ENCODE data around the gene COL1A2. TPM values are rescaled to one million over a fixed set of nuclear protein-coding genes. Genes with fewer than 3 reads are reported as not detected.

COL1A2 gene
- total RNA-seq, 1 donor, result 0.52 TPM

DNA sequence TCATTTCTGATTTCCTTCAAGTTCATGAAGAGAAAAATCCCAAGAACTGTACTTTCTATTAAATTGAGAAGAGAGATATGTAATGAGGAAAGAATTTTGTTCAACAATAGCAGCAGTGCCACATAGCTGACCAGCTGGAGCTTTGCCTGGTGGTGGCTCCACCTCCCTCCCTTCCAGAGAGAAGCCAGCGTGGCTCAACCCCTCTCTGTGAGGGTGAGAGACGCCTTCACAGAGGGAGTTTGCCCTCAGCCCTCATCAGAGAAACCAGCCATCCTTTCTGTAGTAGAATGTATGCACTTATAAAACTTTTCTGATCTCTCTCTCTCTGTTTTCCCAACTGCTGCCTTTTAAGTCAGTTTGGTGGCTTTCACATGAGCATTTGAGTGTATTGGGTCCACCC lies 20.5 kb upstream of the COL1A2 start:
- Histone ChIP-seq H3K27me3 (ENCODE audit: insufficient read depth, low read length) (no peaks in the 10 kb centered on the region), H3K4me1 (ENCODE audit: insufficient read depth, low read length) (no peaks in the 10 kb centered on the region), H3K4me3 (ENCODE audit: low read length) (no peak overlapping the region), H3K9me3 (ENCODE audit: low read depth, low read length) (no peaks in the 10 kb centered on the region)

DNA sequence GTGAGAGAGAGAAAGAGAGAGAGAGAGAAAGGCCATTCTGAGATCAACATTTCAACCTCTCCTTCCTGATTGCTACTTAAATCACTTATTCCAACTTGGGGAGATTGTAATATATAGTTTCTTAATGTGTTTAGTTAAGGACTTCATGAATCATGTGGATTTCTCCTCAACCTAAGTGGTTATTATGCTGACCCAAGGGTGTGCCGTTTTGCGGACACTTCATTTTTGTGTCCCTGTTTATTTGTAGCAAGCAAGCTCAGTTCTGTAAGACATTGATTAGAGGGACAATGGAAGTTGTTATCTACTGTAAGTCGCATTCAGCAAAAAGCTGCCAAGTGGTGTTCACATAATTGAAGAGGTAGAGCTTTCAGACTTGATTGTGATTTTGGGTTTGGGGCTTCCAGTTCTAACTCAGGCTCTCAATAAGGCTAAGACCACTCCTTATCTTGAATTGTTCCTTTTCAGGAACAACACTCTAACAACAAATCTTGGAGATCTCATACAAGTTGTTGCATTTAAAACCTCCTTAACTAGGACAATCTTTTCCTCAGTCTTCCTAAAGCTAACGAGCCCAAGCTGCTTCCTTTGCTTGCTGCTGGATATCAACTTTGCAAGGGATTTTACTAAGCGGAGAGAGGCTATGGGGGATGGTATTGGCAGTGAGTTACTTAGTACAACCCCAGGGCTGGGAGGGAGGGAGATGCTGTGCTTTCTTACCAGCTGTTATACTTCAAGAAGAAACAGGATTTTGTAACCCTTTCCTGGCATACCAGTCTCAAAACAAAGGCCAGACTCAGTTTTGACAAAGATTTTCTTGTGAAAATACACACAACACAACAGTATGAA lies 19.8 kb upstream of the COL1A2 start:
- Histone ChIP-seq H3K4me3 (ENCODE audit: low read length) (no peak overlapping the region), H3K27me3 (ENCODE audit: insufficient read depth, low read length) (no peaks in the 10 kb centered on the region), H3K9me3 (ENCODE audit: low read depth, low read length) (no peaks in the 10 kb centered on the region), H3K4me1 (ENCODE audit: insufficient read depth, low read length) (no peaks in the 10 kb centered on the region)

DNA sequence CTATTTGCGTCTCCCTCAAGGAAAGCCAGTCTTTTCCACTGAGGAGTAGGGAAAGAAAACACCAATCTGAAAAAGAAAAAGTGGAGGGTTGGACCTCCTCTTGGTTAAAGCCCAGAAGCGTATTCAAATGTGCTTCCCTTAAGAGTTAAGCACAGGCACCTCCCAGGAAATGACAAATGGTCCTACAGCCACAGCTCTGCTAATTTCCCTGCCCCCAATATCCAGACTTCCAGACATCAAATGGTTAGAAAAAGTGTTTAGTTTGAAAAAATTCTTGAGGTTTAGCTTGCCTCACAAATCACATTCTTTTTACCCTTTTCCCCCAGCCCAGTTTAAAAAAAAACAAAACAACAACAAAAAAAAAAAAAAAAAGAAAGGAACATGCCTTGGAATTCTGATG lies 19.0 kb upstream of the COL1A2 start:
- Histone ChIP-seq H3K27me3 (ENCODE audit: insufficient read depth, low read length) (no peaks in the 10 kb centered on the region), H3K9me3 (ENCODE audit: low read depth, low read length) (no peaks in the 10 kb centered on the region), H3K4me3 (ENCODE audit: low read length) (no peak overlapping the region), H3K4me1 (ENCODE audit: insufficient read depth, low read length) (no peaks in the 10 kb centered on the region)

DNA sequence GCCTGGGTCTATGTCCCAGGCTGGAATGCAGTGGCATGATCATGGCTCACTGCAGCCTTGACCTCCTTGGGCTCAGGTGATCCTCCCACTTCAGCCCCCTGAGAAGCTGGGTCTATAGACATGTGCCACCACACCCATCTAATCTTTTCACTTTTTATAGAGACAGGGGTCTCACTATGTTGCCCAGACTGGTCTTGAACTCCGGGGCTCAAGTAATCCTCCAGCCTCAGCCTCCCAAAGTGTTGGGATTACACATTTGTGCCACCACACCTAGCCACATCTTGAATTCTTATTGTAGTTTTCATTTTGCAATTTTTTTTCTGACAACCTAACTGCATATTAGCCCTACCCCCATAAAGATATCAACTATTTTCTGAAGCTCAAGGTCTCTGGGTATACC lies 18.4 kb upstream of the COL1A2 start:
- H3K9me3 ChIP-seq (ENCODE audit: low read depth, low read length), result no peaks in the 10 kb centered on the region
- no peak overlapping the region for H3K4me3 ChIP-seq (ENCODE audit: low read length)
- no peaks in the 10 kb centered on the region for H3K27me3 ChIP-seq (ENCODE audit: insufficient read depth, low read length)
- no peaks in the 10 kb centered on the region for H3K4me1 ChIP-seq (ENCODE audit: insufficient read depth, low read length)

DNA sequence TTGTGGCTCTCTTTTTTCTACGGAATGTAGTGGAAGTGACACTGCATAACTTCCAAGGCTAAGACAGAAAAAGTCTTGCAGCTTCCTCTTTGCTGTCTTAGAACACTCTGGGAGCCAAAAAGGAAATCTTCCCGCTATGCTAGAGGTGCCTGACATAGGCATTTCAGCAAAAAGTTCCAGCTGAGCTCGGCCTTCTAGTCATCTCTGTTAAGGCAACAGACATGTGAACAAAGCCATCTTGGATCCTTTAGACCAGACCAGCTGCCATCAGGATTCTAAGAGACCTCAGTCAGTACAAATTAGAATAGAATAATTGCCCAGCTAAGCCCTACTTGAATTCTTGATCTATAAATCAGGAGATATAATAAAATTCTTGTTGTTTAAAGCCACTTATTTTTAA lies 16.3 kb upstream of the COL1A2 start:
- Histone ChIP-seq H3K4me1 (ENCODE audit: insufficient read depth, low read length) (no peaks in the 10 kb centered on the region), H3K4me3 (ENCODE audit: low read length) (no peak overlapping the region), H3K27me3 (ENCODE audit: insufficient read depth, low read length) (no peaks in the 10 kb centered on the region), H3K9me3 (ENCODE audit: low read depth, low read length) (no peaks in the 10 kb centered on the region)

DNA sequence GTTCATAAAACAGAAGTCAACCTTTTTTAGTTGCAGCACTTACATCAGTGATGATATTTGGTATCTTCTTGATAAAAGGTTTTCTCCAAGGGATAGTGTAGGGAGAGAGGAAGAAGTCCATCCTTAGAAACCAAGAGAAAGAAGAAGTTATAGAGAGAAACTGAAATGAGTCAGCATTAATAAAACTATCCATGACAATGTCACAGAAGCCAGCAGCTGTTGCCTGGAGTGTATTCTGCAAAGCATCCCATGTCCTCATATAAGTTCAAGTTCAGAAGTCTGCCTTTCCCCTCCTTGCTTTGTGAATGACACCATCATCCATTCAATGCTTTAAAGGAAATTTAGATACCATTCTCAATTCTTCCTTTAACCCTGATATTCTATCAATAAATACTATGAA lies 14.4 kb upstream of the COL1A2 start:
- no peaks in the 10 kb centered on the region for H3K4me1 ChIP-seq (ENCODE audit: insufficient read depth, low read length)
- H3K9me3 ChIP-seq (ENCODE audit: low read depth, low read length), result no peaks in the 10 kb centered on the region
- H3K4me3 ChIP-seq (ENCODE audit: low read length), result no peak overlapping the region
- H3K27me3 ChIP-seq (ENCODE audit: insufficient read depth, low read length), result no peaks in the 10 kb centered on the region

DNA sequence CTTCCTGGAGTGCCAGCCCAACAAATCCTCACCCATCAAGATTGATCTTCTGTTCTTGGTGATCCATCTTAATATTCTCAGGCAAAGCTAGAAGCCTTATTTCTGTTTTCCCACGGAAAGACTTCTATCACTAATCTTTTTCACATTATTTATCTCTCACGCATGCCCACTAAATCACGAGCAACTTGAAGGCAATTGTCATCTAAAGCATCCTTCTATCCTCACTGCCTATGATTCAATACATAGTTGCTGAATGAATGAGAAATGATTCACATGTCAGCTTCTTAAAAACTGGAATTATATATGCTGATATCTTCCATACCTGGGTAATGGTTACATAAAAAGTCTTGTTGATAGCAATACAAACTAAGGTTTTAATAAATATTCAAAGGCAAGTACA lies 12.6 kb upstream of the COL1A2 start:
- no peaks in the 10 kb centered on the region for H3K27me3 ChIP-seq (ENCODE audit: insufficient read depth, low read length)
- H3K4me3 ChIP-seq (ENCODE audit: low read length), result no peak overlapping the region
- H3K4me1 ChIP-seq (ENCODE audit: insufficient read depth, low read length), result no peaks in the 10 kb centered on the region
- no peaks in the 10 kb centered on the region for H3K9me3 ChIP-seq (ENCODE audit: low read depth, low read length)

DNA sequence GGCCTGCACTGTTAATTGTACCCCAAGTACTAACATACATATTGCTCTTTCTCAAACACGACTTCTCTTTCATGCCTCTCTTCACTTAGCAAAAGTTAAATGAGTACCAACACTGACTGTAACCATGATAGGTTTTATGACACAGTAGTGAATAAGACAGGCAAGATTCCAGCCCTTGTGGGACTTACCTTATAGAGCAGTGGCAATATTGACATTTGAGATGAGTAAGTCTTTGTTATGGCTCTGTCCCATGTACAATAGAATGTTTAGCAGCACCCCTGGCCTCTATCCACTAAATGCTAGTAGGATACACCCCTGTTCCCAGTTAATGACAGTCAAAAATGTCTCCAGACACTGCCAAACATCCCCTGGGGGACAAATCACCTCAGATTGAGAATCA lies 11.9 kb upstream of the COL1A2 start:
- Histone ChIP-seq H3K27me3 (ENCODE audit: insufficient read depth, low read length) (no peaks in the 10 kb centered on the region), H3K4me3 (ENCODE audit: low read length) (no peak overlapping the region), H3K4me1 (ENCODE audit: insufficient read depth, low read length) (no peaks in the 10 kb centered on the region), H3K9me3 (ENCODE audit: low read depth, low read length) (no peaks in the 10 kb centered on the region)

DNA sequence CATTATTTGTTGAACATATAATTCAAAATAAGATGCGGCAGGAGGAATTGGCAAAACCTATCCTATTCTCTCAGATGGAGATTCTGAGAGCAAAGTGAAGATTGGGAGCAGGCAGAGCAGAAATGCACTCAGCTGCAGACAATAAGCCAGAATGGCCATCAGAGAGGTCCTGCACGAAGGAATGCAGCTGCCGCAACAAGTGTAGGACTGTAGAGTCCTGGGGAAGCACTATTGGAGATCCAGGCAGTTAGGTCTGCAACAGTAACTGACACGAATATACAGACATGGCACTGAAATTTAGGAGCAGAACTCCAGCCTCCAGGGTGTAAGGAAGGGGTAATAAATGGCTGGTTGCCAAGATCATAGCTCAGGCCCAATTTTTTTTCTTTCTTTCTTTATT lies 10.4 kb upstream of the COL1A2 start:
- no peaks in the 10 kb centered on the region for H3K4me1 ChIP-seq (ENCODE audit: insufficient read depth, low read length)
- H3K4me3 ChIP-seq (ENCODE audit: low read length), result no peak overlapping the region
- H3K27me3 ChIP-seq (ENCODE audit: insufficient read depth, low read length), result no peaks in the 10 kb centered on the region

DNA sequence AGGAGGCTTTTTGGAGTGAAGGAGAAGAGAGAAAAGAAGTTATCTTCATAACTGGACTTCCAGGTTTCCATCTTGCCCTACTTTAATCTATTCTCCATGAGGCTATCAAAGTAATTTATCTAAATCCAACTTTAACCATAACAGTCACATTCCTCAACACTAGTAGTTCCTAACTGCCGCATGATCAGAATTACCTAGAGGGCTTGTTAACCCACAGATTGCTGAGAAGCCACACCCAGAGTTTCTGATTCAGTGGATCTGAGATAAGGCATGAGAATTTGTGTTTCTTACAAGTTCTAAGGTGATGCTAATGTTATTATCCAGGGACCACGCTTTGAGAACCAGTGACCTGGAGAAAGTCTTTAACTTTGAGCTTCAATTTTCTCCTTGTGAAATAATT lies 8.3 kb upstream of the COL1A2 start:
- no peak overlapping the region for H3K4me3 ChIP-seq (ENCODE audit: low read length)
- H3K9me3 ChIP-seq (ENCODE audit: low read depth, low read length), result no peaks in the 10 kb centered on the region
- H3K27me3 ChIP-seq (ENCODE audit: insufficient read depth, low read length), result no peaks in the 10 kb centered on the region
- no peaks in the 10 kb centered on the region for H3K4me1 ChIP-seq (ENCODE audit: insufficient read depth, low read length)

More for the DNA sequence above, 10.4 kb upstream of the COL1A2 start:
- no peaks in the 10 kb centered on the region for H3K9me3 ChIP-seq (ENCODE audit: low read depth, low read length)

DNA sequence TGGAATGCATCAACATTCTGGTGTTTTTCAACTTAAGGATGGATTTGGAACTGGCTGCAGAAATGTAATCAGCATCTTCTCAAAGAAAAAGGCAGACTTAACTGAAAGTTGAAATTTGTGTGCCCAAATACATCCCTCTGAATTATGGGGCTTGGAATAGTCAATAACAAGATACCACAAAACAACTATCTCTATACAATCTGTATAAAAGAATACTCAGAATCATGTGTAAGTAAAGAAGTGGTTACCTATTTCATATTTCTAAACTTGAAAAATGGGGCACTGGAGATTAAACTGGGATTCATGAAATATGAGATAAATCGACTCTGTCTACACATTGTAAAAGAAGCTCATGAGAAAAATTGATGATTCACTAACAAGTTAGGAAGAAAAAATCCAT lies 6.2 kb upstream of the COL1A2 start:
- Histone ChIP-seq H3K27me3 (ENCODE audit: insufficient read depth, low read length) (no peaks in the 10 kb centered on the region), H3K4me1 (ENCODE audit: insufficient read depth, low read length) (no peaks in the 10 kb centered on the region), H3K4me3 (ENCODE audit: low read length) (no peak overlapping the region), H3K9me3 (ENCODE audit: low read depth, low read length) (no peaks in the 10 kb centered on the region)

DNA sequence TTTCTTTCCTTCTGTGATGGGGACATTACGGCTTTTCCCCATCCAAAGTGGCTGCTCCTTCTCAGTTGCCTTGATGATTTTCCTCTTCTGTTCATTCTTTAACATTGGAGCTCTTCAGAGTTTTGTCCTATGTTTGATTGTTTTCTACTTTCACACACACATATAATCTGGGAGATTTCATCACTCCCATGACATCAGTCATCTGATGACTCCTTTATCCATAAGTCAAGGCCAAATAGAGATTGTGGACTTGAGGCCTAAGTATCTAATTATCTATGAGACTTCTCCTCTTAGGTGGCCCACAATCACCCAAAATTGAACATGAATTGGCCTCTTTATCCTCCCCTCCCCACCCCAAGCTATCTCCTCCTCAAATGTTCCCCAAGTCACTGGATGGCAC lies 5.3 kb upstream of the COL1A2 start:
- Histone ChIP-seq H3K27me3 (ENCODE audit: insufficient read depth, low read length) (no peaks in the 10 kb centered on the region), H3K4me1 (ENCODE audit: insufficient read depth, low read length) (no peaks in the 10 kb centered on the region), H3K9me3 (ENCODE audit: low read depth, low read length) (no peaks in the 10 kb centered on the region), H3K4me3 (ENCODE audit: low read length) (no peak overlapping the region)

DNA sequence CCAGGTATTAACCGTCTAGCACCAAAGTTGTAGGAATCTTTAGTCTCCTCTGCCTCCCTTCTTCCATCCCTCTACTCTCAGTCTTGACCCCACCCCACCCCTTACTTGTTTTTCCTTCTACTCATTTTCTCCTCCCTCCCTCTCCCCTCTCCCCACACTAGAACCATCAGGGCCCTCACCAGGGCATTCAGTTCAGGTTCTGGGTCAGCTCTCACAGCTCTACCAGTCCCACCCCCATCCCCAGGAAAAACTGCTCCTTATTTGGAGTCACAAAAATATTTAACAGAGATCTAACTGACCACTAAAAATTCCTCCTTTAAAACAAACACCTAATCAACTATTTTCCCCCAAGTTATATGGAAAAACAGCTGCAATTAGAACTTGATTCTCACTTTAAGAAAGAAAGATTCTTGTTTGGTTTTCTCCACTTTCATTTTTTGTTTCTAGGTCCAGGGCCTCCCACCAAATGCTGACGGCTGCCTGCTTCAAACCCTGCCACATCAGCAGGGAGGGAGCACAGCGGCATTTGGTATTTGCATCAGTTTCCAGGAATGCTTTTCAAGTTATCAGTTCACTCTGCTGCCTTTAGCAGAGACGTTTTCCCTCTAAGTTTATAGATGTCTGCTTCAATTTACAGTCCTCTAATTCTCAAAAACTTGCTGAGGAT lies 2.8 kb upstream of the COL1A2 start:
- H3K4me3 ChIP-seq (ENCODE audit: low read length), result no peak overlapping the region
- peaks cover 18% of the 10 kb centered on the region for H3K27me3 ChIP-seq (ENCODE audit: insufficient read depth, low read length)
- peaks cover 11% of the 10 kb centered on the region for H3K4me1 ChIP-seq (ENCODE audit: insufficient read depth, low read length)
- H3K9me3 ChIP-seq (ENCODE audit: low read depth, low read length), result no peaks in the 10 kb centered on the region

DNA sequence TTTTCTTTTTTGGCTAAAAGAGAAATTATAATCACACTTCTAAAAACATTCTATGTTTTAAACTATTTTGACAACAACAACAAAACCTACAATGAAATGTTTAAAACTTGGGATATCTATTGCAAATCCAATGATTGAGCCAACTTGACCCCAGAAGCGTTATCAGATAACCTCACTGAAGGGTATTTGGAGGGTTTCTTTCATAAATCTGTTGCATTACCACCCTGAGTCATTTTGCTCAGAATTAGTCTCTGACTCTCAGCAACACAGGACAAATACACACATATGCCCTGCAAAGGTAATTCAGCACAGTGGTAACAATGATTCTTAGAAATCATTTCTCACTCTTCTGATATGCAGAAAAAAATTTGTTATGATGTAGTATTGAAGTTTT lies 2.3 kb upstream of the COL1A2 start:
- H3K4me3 ChIP-seq (ENCODE audit: low read length), result no peak overlapping the region
- peaks cover 18% of the 10 kb centered on the region for H3K27me3 ChIP-seq (ENCODE audit: insufficient read depth, low read length)
- peaks cover 11% of the 10 kb centered on the region for H3K4me1 ChIP-seq (ENCODE audit: insufficient read depth, low read length)
- no peaks in the 10 kb centered on the region for H3K9me3 ChIP-seq (ENCODE audit: low read depth, low read length)

DNA sequence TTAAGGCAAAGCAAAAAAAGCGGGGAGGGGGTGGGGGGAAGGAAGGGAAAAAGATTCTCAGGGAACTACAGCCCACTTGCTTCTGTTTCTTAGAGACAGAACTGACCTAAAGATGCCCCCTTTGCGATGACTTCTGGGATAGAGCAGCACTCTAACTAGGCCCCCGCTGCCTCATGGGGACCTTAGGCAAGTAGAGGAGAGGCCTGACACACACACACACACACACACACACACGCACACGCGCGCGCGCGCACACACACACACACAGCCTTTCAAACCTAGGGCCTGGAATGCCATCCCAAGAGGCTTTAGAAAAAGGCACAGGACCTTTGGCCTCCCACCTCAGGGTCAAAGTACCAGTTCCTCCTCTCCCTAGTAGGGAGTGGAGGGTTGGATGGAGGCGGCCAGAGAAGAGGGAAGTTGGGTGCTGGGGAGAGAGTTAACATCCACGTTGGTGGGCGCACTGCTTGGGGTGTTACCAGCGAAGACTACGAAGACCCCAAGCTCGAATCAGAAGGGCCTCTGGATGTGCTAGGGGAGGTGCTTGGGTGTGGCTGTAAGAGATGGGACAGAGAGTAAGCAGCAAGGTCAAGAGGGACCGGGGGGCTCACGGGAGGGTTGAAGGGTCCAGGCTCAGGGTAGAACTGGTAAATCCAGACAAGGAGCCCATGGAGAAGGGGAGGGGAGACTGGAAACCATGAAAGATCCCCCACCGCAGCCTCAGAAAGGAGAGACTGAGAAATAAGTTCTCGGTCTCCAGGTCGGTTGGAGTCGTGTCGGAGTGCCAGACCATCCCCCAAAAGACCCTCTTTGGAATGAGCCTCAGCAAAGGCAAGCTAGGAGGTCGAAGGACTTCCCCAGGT lies 1.2 kb upstream of the COL1A2 start:
- H3K9me3 ChIP-seq (ENCODE audit: low read depth, low read length), result no peaks in the 10 kb centered on the region
- peaks cover 18% of the 10 kb centered on the region for H3K27me3 ChIP-seq (ENCODE audit: insufficient read depth, low read length)
- peaks cover 11% of the 10 kb centered on the region for H3K4me1 ChIP-seq (ENCODE audit: insufficient read depth, low read length)
- H3K4me3 ChIP-seq (ENCODE audit: low read length), result no peak overlapping the region

Measured in mononuclear cell (primary cell).